Rectal smooth muscle tissue (tissue), 1 donor: ENCODE measurements around the gene NTNG2.

ENCODE experiments used
- H3K27ac ChIP-seq: one replicate; pipeline ENCODE4 v1.7.0; 2013; ENCODE audit warnings: low read depth, low read length, inconsistent platforms
- H3K27me3 ChIP-seq: one replicate; pipeline ENCODE4 v1.7.0; 2013; ENCODE audit warnings: low read length; ENCODE audit not compliant: control insufficient read depth, insufficient read depth
- H3K36me3 ChIP-seq: one replicate; pipeline ENCODE4 v1.7.0; 2013; ENCODE audit warnings: low read length; ENCODE audit not compliant: control insufficient read depth, insufficient read depth
- H3K4me1 ChIP-seq: one replicate; pipeline ENCODE4 v1.7.0; 2013; ENCODE audit warnings: low read length; ENCODE audit not compliant: control insufficient read depth, insufficient read depth
- H3K4me3 ChIP-seq: one replicate; pipeline ENCODE4 v1.7.0; 2013; ENCODE audit warnings: low read length
- H3K9ac ChIP-seq: one replicate; pipeline ENCODE4 v1.7.0; 2013; ENCODE audit warnings: low read length

Gene NTNG2

DNA sequence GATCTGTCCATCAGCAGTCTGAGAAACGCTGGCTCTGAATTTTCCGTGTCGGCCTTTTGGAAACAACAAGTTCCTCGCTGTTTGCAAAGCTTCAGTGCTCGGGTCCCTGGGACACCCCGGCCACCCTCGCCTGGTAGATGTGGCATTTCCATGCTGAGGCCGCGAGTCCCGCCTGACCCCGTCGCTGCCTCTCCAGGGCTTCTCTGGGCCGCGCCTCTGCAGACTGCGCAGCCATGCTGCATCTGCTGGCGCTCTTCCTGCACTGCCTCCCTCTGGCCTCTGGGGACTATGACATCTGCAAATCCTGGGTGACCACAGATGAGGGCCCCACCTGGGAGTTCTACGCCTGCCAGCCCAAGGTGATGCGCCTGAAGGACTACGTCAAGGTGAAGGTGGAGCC, 4.7 kb downstream of the NTNG2 start:
- no peaks in the 10 kb centered on the region for H3K36me3 ChIP-seq
- peaks cover 20% of the 10 kb centered on the region for H3K27me3 ChIP-seq
- no peak overlapping the region for H3K4me3 ChIP-seq
- no peak overlapping the region for H3K27ac ChIP-seq
- H3K4me1 ChIP-seq: no peaks in the 10 kb centered on the region
- no peak overlapping the region for H3K9ac ChIP-seq

DNA sequence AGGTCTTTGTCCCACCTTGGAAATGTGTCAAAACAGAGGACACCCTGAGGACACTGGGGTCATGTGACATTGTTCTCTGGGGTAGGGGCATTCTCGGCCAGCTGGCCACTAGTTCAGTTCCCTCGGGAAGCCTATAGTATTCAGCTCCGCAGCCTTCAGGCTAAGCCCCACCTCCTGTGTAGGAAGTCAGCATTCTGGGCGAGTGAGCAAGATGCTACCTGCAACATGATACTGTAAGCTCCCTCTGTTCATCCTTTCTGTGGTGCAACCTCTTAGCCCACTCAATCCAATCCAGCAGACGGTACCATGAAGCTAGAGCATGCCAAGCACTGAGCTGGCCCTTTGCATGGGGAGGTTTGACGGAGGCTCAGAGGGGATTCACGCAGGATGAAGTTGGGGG, 5.3 kb downstream of the NTNG2 start:
- no peaks in the 10 kb centered on the region for H3K36me3 ChIP-seq
- peaks cover 20% of the 10 kb centered on the region for H3K27me3 ChIP-seq
- H3K4me1 ChIP-seq: no peaks in the 10 kb centered on the region
- H3K27ac ChIP-seq: no peak overlapping the region
- no peak overlapping the region for H3K9ac ChIP-seq
- H3K4me3 ChIP-seq: no peak overlapping the region

DNA sequence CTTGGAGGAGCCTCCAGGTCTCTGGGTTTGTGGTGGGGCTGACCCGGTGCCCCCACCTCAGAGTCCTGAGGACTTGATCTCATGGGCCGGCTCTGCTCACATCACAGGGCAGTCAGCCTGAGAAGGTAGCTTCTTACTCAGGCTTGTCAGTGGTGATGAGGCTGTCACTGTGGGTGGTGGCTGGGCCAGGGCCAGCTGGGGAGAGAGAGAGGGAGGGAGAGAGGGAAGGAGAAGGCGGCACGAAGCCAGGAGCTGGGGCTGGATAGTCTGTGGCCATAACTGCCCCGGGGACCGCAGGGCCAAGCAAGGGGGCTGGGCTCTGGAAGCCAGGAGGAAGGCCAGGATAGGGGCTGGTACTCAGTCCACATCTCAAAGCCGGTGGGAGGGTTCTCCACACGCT, 6.5 kb downstream of the NTNG2 start:
- no peak overlapping the region for H3K9ac ChIP-seq
- H3K4me3 ChIP-seq: no peak overlapping the region
- no peak overlapping the region for H3K27ac ChIP-seq
- H3K36me3 ChIP-seq: no peaks in the 10 kb centered on the region
- peaks cover 20% of the 10 kb centered on the region for H3K27me3 ChIP-seq
- H3K4me1 ChIP-seq: no peaks in the 10 kb centered on the region

DNA sequence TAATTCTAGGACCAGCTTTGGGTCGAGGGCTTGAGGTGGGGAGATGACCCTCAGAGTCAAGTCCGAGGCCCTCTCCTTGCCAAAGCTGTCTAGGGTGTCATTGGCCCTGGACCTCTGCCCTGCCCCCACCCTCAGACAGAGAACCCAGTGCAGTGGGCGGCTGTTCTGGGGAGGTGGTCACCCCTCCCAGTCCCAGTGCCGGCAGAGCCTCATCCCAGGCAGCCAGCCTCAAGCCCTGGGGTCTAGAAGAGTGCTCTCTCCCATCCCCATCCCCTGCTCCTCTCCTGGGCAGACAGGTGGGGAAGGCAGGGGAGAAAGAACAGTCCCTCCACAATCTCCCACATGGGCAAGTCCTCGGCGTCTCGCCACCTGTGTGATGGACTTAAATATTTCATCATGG, 7.0 kb downstream of the NTNG2 start:
- Histone ChIP-seq H3K27me3 (peaks cover 20% of the 10 kb centered on the region), H3K4me1 (no peaks in the 10 kb centered on the region), H3K4me3 (no peak overlapping the region), H3K27ac (no peak overlapping the region), H3K9ac (no peak overlapping the region), H3K36me3 (no peaks in the 10 kb centered on the region)

DNA sequence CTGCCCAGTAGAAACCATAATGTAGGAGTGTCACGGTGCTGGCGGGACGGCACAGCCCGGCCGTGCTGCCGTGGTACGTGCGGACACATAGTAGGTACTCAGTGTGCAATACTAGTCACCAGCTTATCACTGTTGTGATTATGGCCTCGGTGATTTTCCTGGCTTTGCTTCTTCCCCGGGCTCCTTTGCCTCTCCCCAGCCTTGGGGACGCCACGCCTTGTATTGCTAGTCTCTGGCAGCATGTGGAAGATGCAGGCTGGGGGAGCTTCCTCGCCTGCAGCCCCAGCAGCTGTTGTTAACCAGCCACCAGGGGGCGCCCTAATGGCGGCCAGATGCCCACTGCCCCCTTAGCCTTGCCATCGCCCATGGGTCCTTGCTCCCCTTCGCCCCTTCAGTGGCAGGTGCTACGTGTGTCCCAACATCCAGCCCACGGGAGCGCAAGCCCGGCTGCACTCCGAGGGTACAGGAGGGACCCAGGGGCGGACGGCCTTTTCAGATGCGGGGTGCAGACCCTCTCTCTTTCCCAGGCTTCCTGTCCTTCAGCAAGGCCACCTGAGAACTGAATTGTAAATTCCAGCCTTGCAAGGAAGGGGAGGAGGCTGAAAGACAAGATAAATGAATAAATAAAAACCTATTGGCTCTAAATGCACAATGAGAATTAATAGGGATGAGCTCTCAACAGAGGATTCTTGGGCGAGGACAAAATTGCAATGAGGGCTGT, 8.0 kb downstream of the NTNG2 start:
- Histone ChIP-seq H3K4me1 (no peaks in the 10 kb centered on the region), H3K27ac (no peak overlapping the region), H3K27me3 (peaks cover 20% of the 10 kb centered on the region), H3K9ac (no peak overlapping the region), H3K4me3 (no peak overlapping the region), H3K36me3 (no peaks in the 10 kb centered on the region)

DNA sequence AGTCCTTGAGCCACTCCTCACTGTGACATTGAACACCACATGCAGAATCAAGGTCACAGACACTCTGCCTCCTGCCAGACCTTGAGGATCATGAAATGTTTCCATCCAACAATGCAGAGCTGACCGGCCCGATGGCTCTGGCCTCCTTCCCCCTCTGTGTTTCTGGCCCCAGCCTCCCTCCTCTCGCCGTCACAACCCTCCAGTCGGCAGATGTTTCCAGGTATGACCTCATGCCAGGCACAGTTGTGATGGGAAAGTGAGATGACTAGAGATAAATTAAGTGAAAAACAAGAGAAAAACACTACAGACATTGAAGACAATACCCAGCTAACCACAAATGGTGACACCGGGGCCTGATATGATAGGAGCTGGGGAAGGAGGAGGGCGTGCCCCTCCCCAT, 9.8 kb downstream of the NTNG2 start:
- Histone ChIP-seq H3K27me3 (peaks cover 13% of the 10 kb centered on the region), H3K9ac (no peak overlapping the region), H3K4me3 (no peak overlapping the region), H3K4me1 (no peaks in the 10 kb centered on the region), H3K27ac (no peak overlapping the region), H3K36me3 (no peaks in the 10 kb centered on the region)

DNA sequence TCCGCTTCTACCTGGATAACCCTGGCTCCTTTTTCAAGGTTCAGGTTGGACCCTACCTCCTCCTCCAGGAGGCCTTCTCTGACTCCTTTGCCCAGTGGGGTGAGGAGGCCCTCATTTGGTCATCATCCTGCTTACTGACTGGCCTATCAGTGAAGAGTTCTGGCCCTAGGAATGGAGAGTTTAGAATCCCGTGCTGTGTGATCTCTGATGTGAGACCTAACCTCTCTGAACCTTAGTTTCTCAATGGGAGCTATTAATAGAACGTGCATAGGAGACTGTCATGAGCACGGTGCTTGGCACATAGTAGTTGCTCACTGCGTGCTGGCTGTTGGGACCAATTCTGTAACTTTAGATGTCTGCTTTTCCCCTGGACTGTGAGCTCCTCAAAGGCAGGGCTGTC, 10.3 kb downstream of the NTNG2 start:
- H3K4me3 ChIP-seq: no peak overlapping the region
- H3K27me3 ChIP-seq: peaks cover 10% of the 10 kb centered on the region
- H3K4me1 ChIP-seq: no peaks in the 10 kb centered on the region

DNA sequence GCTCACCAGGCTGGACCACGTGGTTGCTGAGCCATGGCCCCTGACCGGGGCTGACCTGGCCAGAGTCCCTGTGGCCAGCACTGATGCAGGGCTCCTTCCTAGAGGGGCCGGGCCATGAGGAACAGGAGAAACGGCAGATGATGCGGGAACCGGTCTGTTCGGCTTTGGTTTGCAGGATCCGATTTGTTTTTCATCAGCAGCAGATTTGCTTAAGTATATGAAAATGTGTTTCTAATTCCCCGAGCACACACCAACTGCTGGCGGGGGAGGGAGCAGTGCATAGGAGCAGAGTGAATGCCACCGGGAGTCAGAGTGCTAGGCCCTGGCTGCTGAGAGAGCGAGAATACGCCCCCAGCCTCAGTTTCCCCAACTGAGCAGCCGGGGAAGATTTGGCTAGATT, 13.6 kb downstream of the NTNG2 start:
- H3K27ac ChIP-seq: no peak overlapping the region
- no peaks in the 10 kb centered on the region for H3K36me3 ChIP-seq
- no peaks in the 10 kb centered on the region for H3K27me3 ChIP-seq
- no peak overlapping the region for H3K4me3 ChIP-seq
- no peak overlapping the region for H3K9ac ChIP-seq
- H3K4me1 ChIP-seq: no peaks in the 10 kb centered on the region

More for the DNA sequence above, 10.3 kb downstream of the NTNG2 start:
- Histone ChIP-seq H3K9ac (no peak overlapping the region), H3K36me3 (no peaks in the 10 kb centered on the region), H3K27ac (no peak overlapping the region)

DNA sequence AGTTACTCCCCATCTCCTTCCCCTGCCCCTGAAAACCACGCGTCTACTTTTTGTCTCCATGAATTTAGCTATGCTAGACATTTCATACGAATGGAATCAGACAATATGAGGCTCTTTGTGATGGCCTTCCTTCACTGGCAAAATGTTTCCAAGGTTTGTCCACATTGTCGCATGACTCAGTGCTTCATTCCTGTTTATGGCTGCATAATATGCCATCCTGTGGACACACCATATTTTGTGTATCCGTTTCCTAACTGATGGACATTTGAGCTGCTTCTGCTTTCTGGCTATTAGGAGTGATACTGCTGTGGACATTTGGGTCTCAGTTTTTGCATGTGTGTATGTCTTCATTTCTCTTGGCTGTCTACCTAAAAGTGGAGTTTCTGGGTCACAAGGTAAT, 14.5 kb downstream of the NTNG2 start:
- Histone ChIP-seq H3K27me3 (no peaks in the 10 kb centered on the region), H3K27ac (no peak overlapping the region), H3K4me1 (no peaks in the 10 kb centered on the region), H3K9ac (no peak overlapping the region), H3K36me3 (no peaks in the 10 kb centered on the region), H3K4me3 (no peak overlapping the region)

DNA sequence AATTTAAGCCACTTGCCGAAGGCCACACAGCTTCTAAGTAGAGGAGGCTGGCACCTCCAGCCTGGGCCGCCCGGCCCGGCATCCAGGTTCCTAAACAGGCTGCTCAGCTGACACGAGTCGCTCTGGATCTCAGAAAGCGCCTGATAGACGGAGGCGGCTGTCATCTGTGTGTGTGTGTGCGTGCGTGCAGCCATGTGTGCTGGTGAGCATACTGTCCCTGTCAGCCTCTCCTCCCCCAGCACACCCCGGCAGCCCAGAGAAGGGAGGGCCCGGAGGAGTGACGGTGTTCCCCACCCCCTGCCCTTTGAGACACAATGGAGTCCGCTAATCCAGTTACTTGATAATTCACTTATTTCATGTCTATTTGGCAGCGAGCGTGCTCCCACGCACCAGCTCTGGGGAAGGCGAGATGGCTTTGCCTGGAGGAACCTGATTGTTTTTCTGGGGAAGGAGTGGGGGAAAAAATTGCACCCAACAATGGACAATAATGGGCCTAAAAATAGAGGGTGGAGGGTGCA, 20.0 kb downstream of the NTNG2 start:
- no peaks in the 10 kb centered on the region for H3K4me1 ChIP-seq
- H3K27me3 ChIP-seq: peaks cover 7% of the 10 kb centered on the region
- H3K9ac ChIP-seq: no peak overlapping the region
- H3K27ac ChIP-seq: no peak overlapping the region
- H3K36me3 ChIP-seq: no peaks in the 10 kb centered on the region
- H3K4me3 ChIP-seq: no peak overlapping the region

DNA sequence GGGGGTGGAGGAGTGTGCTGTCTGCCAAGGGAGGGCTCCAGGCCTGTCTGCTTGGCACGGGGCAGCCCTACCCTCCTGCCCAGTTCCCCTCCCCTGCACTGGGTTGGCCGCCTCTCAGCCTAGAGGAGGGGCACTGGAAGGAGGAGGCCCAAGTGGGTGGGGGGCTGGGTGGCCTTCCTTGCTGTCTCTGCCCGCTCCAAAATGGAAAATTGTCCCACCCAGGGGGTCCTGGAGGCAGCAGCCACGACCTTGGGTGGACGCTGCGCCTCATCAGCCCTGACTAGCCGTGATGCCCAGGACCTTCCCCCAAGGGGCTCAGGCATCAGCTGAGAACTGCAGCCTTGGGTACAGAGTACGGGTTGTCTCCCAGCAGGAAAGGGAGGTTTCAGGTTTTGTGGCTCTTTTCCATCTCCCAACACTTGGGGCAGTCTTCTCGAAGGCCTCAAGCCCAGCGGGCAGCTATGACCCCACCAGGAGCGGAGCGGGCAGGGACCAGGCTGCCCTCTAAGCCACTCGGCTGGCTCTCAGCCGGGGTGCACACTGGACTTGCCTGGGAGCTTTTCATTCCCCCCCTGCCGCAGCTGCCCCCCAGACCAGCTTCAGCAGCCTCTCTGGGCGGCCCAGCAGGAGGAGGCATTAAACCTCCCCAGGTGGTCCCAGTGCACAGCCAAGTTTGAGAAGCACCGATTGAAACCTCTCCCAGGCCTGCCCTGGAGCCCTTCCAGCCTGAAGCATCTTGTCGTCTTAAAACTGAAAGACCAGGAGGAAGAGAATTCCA, 20.6 kb downstream of the NTNG2 start:
- Histone ChIP-seq H3K4me1 (no peaks in the 10 kb centered on the region), H3K27ac (no peak overlapping the region), H3K9ac (no peak overlapping the region), H3K36me3 (no peaks in the 10 kb centered on the region), H3K4me3 (no peak overlapping the region), H3K27me3 (peaks cover 10% of the 10 kb centered on the region)

DNA sequence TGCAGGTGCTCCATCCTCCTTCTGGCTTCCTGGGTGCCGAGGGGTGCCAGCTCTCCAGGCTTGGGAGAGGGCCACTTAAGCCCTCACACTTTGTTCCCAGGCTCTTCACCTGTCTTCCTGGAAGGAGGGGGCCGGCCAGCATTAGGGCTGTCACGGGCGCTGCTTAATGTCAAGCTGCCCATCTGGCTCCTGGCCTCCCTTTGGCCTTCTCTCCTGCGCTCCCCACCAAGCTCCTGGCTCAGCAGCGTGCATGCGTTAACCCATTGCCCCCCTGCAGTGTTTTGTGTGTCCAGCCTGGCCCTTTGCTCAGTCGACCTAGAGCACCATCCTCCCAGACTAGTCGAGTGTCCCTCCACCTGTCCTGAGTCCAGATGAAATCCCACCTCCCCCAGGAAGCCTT, 21.3 kb downstream of the NTNG2 start:
- H3K4me1 ChIP-seq: no peaks in the 10 kb centered on the region
- no peak overlapping the region for H3K9ac ChIP-seq
- no peaks in the 10 kb centered on the region for H3K36me3 ChIP-seq
- no peak overlapping the region for H3K4me3 ChIP-seq
- no peak overlapping the region for H3K27ac ChIP-seq
- H3K27me3 ChIP-seq: peaks cover 14% of the 10 kb centered on the region

DNA sequence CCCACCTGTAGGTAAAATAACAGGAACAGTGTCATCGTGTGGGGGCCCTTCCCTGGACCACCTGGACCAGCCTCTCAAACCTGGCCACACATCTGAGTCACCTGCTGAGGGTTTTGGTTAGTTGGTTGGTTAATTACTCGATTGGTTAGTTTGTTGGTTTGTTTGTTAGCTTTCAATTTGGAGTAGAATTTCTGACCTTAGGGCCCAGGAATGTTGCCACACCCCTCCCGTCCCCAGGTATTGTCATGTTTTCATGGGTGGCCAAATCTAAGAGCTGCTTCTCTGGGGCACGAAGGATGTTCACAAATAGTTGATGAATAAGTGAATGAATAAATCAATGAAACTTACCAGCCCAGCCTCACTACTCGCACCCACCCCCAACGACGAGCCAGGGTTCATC, 21.9 kb downstream of the NTNG2 start:
- H3K27ac ChIP-seq: no peak overlapping the region
- H3K36me3 ChIP-seq: no peaks in the 10 kb centered on the region
- H3K4me1 ChIP-seq: no peaks in the 10 kb centered on the region
- no peak overlapping the region for H3K4me3 ChIP-seq
- peaks cover 14% of the 10 kb centered on the region for H3K27me3 ChIP-seq
- H3K9ac ChIP-seq: no peak overlapping the region
